GM18868 (cell line): ENCODE measurements around the gene GATB.
"Not testable (repeated sequence)": the region's sequence is repeated elsewhere in the genome, so short reads cannot be mapped to it uniquely, and the experiment has no call there.

ENCODE experiments used
- ATAC-seq: cut with Tn5 transposase; IDR thresholded peaks from one replicate; pipeline ENCODE4 v1.9.1; 2021; ENCODE audit warnings: mild to moderate bottlenecking, moderate library complexity; ENCODE audit not compliant: unreplicated experiment

Gene GATB

GRCh38 chr4:151736361-151736760, 24.4 kb downstream of the GATB start:
- ATAC-seq = no peak

- ATAC-seq = not testable (repeated sequence)
Measured at GRCh38 chr4:151731670-151732069, 29.1 kb downstream of the GATB start.

- ATAC-seq = no peak
Measured at GRCh38 chr4:151729731-151730559, 30.9 kb downstream of the GATB start.

- no peak for ATAC-seq
Measured at GRCh38 chr4:151728679-151729078, 32.1 kb downstream of the GATB start.

- ATAC-seq = no peak
Measured at GRCh38 chr4:151728006-151728405, 32.8 kb downstream of the GATB start.

GRCh38 chr4:151727365-151727764, 33.4 kb downstream of the GATB start:
- ATAC-seq = no peak

GRCh38 chr4:151725087-151725486, 35.7 kb downstream of the GATB start:
- ATAC-seq = no peak

- no peak for ATAC-seq
Measured at GRCh38 chr4:151721916-151722315, 38.9 kb downstream of the GATB start.

GRCh38 chr4:151721466-151721865, 39.3 kb downstream of the GATB start:
- ATAC-seq = no peak

- no peak for ATAC-seq
Measured at GRCh38 chr4:151719956-151720334, 40.9 kb downstream of the GATB start.

GRCh38 chr4:151718984-151719955, 41.5 kb downstream of the GATB start:
- ATAC-seq = no peak

GRCh38 chr4:151717909-151718628, 42.7 kb downstream of the GATB start:
- ATAC-seq = no peak

- no peak for ATAC-seq
Measured at GRCh38 chr4:151717314-151717713, 43.5 kb downstream of the GATB start.

- no peak for ATAC-seq
Measured at GRCh38 chr4:151716324-151716723, 44.5 kb downstream of the GATB start.

- ATAC-seq = no peak
Measured at GRCh38 chr4:151715881-151716280, 44.9 kb downstream of the GATB start.

GRCh38 chr4:151712777-151713176, 48.0 kb downstream of the GATB start:
- ATAC-seq = no peak

- ATAC-seq = no peak
Measured at GRCh38 chr4:151711646-151712045, 49.2 kb downstream of the GATB start.

- no peak for ATAC-seq
Measured at GRCh38 chr4:151709587-151709986, 51.2 kb downstream of the GATB start.

- no peak for ATAC-seq
Measured at GRCh38 chr4:151709071-151709470, 51.7 kb downstream of the GATB start.

- ATAC-seq = no peak
Measured at GRCh38 chr4:151708100-151708499, 52.7 kb downstream of the GATB start.

GRCh38 chr4:151703401-151703800, 57.4 kb downstream of the GATB start:
- ATAC-seq = no peak
